Smooth muscle cell (in vitro differentiated cells): ENCODE measurements around the gene NDC1. TPM values are rescaled to one million over a fixed set of nuclear protein-coding genes. Genes with fewer than 3 reads are reported as not detected.

Source experiments
- DNase-seq: peaks from one replicate; lab custom pipeline; 2025; ENCODE audit not compliant: unreplicated experiment; lab: John Stamatoyannopoulos, UW
- H2AFZ ChIP-seq: fragments of 200-600 bp; sonication (generic); 2 replicates; pipeline ENCODE4 v1.6.0; 2016; ENCODE audit warnings: antibody characterized with exemption, low read depth, mild to moderate bottlenecking
- H3F3A ChIP-seq: fragments of 200-600 bp; sonication (generic); 2 replicates; pipeline ENCODE4 v1.6.0; 2017; ENCODE audit warnings: antibody characterized with exemption, low read depth
- H3K27ac ChIP-seq: fragments of 200-600 bp; sonication (generic); 2 replicates; pipeline ENCODE4 v1.5.1; 2016; ENCODE audit warnings: low read depth, mild to moderate bottlenecking
- H3K27me3 ChIP-seq: fragments of 200-600 bp; sonication (generic); 2 replicates; pipeline ENCODE4 v1.6.1; 2016; ENCODE audit warnings: low read depth, mild to moderate bottlenecking
- H3K36me3 ChIP-seq: fragments of 200-600 bp; sonication (generic); 2 replicates; pipeline ENCODE4 v1.5.1; 2016; ENCODE audit warnings: low read depth
- H3K4me1 ChIP-seq: fragments of 200-600 bp; sonication (generic); 2 replicates; pipeline ENCODE4 v1.5.1; 2016; ENCODE audit warnings: low read depth
- H3K4me2 ChIP-seq: fragments of 200-600 bp; sonication (generic); 2 replicates; pipeline ENCODE4 v1.6.0; 2016; ENCODE audit warnings: mild to moderate bottlenecking
- H3K4me3 ChIP-seq: fragments of 200-600 bp; sonication (generic); 2 replicates; pipeline ENCODE4 v1.5.1; 2016; ENCODE audit warnings: mild to moderate bottlenecking
- H3K79me2 ChIP-seq: fragments of 200-600 bp; sonication (generic); 2 replicates; pipeline ENCODE4 v1.6.0; 2016; ENCODE audit warnings: low read depth, mild to moderate bottlenecking
- H3K9ac ChIP-seq: fragments of 200-600 bp; sonication (generic); 2 replicates; pipeline ENCODE4 v1.6.0; 2016; ENCODE audit warnings: low read depth
- H3K9me3 ChIP-seq: fragments of 200-600 bp; sonication (generic); replicated peaks from 2 replicates; pipeline ENCODE4 v1.5.1; 2016; ENCODE audit warnings: low read depth
- H4K20me1 ChIP-seq: fragments of 200-600 bp; sonication (generic); 2 replicates; pipeline ENCODE4 v1.6.0; 2016; ENCODE audit warnings: low read depth
- WGBS: methylation state at CpG from one replicate; pipeline ENCODE4 v1.1.7; 2016; ENCODE audit warnings: low lambda C conversion rate; 5-methylcytosine and 5-hydroxymethylcytosine counted together
- polyA plus RNA-seq: library from polyadenylated mRNA; unstranded; fragments of >200 nt; fragmentation: Nextera tagmentation; extraction: Ambion mirVana; gene quantifications from 2 replicates; pipeline ENCODE4 v1.2.1, GENCODE V29; 2016
- total RNA-seq: library from RNA; depleted of rRNA; stranded (reverse); fragments of >200 nt; gene quantifications from 2 replicates; pipeline ENCODE4 v1.2.3, GENCODE V29; 2014
- TF ChIP-seq, protein P1 (sequence below): fragments of 200-600 bp; sonication (generic); IDR thresholded peaks from 2 replicates; pipeline ENCODE4 v1.5.1; 2017; ENCODE audit warnings: borderline replicate concordance, mild to moderate bottlenecking, antibody characterized with exemption; ENCODE audit not compliant: insufficient read depth, poor library complexity, severe bottlenecking

The NDC1 gene
- total and polyA plus RNA-seq, 2 experiments from 2014 or later = 5.5 to 20.2 TPM

DNA sequence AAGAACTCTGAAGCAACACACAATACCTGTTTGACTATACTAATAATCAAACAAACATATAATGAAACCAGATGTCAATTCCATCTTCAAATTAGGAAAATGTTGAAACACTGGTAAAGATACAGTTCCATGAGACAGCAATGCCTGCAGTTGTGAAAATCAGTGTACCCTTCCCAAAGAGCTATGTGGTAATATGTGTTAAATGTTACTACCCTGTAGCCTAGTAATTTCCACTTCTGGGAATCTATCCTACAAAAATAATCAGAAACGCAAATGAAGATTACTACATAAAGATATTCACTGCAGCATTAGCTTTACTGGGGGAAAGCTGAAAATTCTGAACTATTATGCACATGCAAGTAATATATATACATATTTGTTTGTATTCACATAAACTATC is 116.1 kb downstream of the NDC1 start:
- Histone ChIP-seq H3K36me3 (no peaks in the 10 kb centered on the region), H3K27ac (no peak overlapping the region), H3K4me3 (no peak overlapping the region), H3K9ac (no peak overlapping the region), H3K79me2 (peaks cover 5% of the 10 kb centered on the region), H3K4me1 (no peaks in the 10 kb centered on the region), H3K9me3 (no peaks in the 10 kb centered on the region), H2AFZ (no peak overlapping the region), H3K27me3 (no peaks in the 10 kb centered on the region), H4K20me1 (no peaks in the 10 kb centered on the region), H3F3A (no peaks in the 10 kb centered on the region), H3K4me2 (no peak overlapping the region)
- 73% methylated on average over 1 of the region's 1 CpG for WGBS
- no peak for DNase-seq
- TF ChIP-seq, protein P1, sequence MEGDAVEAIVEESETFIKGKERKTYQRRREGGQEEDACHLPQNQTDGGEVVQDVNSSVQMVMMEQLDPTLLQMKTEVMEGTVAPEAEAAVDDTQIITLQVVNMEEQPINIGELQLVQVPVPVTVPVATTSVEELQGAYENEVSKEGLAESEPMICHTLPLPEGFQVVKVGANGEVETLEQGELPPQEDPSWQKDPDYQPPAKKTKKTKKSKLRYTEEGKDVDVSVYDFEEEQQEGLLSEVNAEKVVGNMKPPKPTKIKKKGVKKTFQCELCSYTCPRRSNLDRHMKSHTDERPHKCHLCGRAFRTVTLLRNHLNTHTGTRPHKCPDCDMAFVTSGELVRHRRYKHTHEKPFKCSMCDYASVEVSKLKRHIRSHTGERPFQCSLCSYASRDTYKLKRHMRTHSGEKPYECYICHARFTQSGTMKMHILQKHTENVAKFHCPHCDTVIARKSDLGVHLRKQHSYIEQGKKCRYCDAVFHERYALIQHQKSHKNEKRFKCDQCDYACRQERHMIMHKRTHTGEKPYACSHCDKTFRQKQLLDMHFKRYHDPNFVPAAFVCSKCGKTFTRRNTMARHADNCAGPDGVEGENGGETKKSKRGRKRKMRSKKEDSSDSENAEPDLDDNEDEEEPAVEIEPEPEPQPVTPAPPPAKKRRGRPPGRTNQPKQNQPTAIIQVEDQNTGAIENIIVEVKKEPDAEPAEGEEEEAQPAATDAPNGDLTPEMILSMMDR = no peak

DNA sequence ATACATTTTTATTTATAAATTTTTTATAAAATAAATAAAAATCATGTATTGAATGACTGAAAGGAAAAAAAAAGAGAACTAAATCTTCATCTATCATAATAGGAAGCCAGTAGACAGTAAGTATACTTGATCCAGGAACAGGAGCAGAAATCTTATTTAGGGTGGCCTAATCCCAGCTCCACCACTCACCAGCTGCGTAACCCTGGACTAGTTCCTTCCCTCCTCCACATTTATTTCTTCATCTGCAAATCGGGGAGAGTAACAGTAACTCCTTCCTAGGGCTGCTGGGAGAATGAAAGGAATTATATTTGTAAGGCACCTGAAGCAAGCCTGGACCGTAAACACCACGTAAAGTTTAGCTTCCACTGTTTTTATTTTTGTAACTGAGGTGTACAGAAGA is 117.0 kb downstream of the NDC1 start:
- H3K9me3 ChIP-seq = no peaks in the 10 kb centered on the region
- WGBS = 86% methylated on average over 4 of the region's 4 CpGs
- no peak overlapping the region for H3K4me3 ChIP-seq
- no peak overlapping the region for H2AFZ ChIP-seq
- H3K9ac ChIP-seq = no peak overlapping the region
- H3K4me2 ChIP-seq = no peak overlapping the region
- no peaks in the 10 kb centered on the region for H3F3A ChIP-seq
- no peaks in the 10 kb centered on the region for H4K20me1 ChIP-seq
- no peak for DNase-seq
- no peaks in the 10 kb centered on the region for H3K36me3 ChIP-seq
- TF ChIP-seq, protein P1 = no peak
- H3K27ac ChIP-seq = no peak overlapping the region
- H3K4me1 ChIP-seq = no peaks in the 10 kb centered on the region
- H3K79me2 ChIP-seq = peaks cover 5% of the 10 kb centered on the region
- H3K27me3 ChIP-seq = no peaks in the 10 kb centered on the region

- Histone ChIP-seq H3K27ac (no peak overlapping the region), H3K36me3 (no peaks in the 10 kb centered on the region), H3K9ac (no peak overlapping the region), H2AFZ (no peak overlapping the region), H4K20me1 (no peaks in the 10 kb centered on the region), H3K4me2 (no peak overlapping the region), H3K9me3 (no peaks in the 10 kb centered on the region), H3K4me3 (no peak overlapping the region), H3K27me3 (no peaks in the 10 kb centered on the region), H3F3A (no peaks in the 10 kb centered on the region), H3K4me1 (no peaks in the 10 kb centered on the region), H3K79me2 (peaks cover 5% of the 10 kb centered on the region)
- TF ChIP-seq, protein P1 = no peak
- WGBS = 68% methylated on average over 2 of the region's 2 CpGs
- DNase-seq = no peak
These were observed 118.6 kb downstream of the NDC1 start for GRCh38 chr1:53719469-53719868.

- H3K4me1 ChIP-seq = no peaks in the 10 kb centered on the region
- H3K9me3 ChIP-seq = no peaks in the 10 kb centered on the region
- no peaks in the 10 kb centered on the region for H3K27me3 ChIP-seq
- TF ChIP-seq, protein P1 = no peak
- H3K4me3 ChIP-seq = no peak overlapping the region
- H4K20me1 ChIP-seq = no peaks in the 10 kb centered on the region
- H3K79me2 ChIP-seq = no peaks in the 10 kb centered on the region
- no peaks in the 10 kb centered on the region for H3K36me3 ChIP-seq
- H3K27ac ChIP-seq = no peak overlapping the region
- WGBS = 35% methylated on average over 2 of the region's 2 CpGs
- H3K4me2 ChIP-seq = no peak overlapping the region
- H3F3A ChIP-seq = no peaks in the 10 kb centered on the region
- no peak overlapping the region for H3K9ac ChIP-seq
- no peak for DNase-seq
- no peak overlapping the region for H2AFZ ChIP-seq
These were observed 119.7 kb downstream of the NDC1 start for GRCh38 chr1:53718443-53718842.
